ENCODE measurements around the gene LPIN1. TPM values are rescaled to one million over a fixed set of nuclear protein-coding genes. Genes with fewer than 3 reads are reported as not detected.
A peak's percentile ranks its signal among the peaks of the same experiment; 100 is the strongest.

Gene LPIN1
- polyA plus RNA-seq, 1 experiment: 20.8 TPM

DNA sequence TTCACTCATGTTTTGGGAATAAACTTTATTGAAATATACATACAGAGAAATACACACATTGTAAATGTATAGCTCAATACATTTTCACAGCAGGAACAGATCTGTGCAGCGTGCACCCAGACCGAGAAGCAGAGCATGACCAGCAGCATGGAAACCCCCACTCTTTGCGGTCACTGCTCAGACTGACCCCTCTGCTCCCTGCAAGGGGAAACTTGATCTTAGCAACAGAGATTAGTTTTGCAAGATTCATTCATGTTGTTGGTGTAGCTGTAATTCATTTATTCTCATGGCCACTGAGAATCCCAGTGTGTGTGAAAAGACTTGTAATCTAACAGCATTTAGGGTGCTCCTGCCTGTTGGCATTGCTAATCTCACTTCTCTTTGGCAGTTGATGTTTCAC lies 35.2 kb downstream of the LPIN1 start:
- DNase-seq (ENCODE audit: low read depth): no peak
- TF ChIP-seq, protein P1, sequence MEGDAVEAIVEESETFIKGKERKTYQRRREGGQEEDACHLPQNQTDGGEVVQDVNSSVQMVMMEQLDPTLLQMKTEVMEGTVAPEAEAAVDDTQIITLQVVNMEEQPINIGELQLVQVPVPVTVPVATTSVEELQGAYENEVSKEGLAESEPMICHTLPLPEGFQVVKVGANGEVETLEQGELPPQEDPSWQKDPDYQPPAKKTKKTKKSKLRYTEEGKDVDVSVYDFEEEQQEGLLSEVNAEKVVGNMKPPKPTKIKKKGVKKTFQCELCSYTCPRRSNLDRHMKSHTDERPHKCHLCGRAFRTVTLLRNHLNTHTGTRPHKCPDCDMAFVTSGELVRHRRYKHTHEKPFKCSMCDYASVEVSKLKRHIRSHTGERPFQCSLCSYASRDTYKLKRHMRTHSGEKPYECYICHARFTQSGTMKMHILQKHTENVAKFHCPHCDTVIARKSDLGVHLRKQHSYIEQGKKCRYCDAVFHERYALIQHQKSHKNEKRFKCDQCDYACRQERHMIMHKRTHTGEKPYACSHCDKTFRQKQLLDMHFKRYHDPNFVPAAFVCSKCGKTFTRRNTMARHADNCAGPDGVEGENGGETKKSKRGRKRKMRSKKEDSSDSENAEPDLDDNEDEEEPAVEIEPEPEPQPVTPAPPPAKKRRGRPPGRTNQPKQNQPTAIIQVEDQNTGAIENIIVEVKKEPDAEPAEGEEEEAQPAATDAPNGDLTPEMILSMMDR (IDR thresholded peaks at IDR 0.05; ENCODE audit: insufficient read depth, low read depth, low read length): no peak
- Histone ChIP-seq H3K27me3 (ENCODE audit: control insufficient read depth, insufficient read depth, low read length) (no peaks in the 10 kb centered on the region), H3K36me3 (ENCODE audit: control insufficient read depth, insufficient read depth, low read length) (peaks cover 8% of the 10 kb centered on the region), H3K4me3 (ENCODE audit: low read depth, low read length) (no peak overlapping the region)
- POLR2A ChIA-PET: no interaction called here
- CTCF ChIA-PET: interaction anchor here (0.6 to 15.6 kb wide), 5 partner anchors 31 to 1225 kb away, joined by 3 to 423 read pairs (median 3); no protein-coding TSS in a partner anchor

DNA sequence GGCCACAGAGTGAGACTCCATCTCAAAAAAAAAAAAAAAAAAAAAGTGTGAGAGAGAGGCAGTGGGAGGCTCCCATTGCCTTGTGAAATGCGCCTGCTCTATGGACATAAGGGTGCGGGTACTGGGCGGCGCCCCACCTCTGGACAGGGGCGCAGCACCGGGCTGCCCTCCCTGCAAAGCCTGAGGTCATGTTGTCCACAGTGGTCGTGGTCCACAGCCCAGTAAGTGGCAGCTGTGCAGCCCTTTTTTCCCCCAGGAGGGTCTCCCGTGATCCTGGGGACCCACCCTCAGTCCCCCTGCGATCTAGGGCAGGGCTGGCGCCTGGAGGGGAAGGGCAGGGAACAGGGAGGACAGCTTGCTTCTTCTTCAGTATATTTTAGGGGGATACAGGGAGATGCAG lies 37.8 kb downstream of the LPIN1 start:
- TF ChIP-seq, protein P1 (IDR thresholded peaks at IDR 0.05; ENCODE audit: insufficient read depth, low read depth, low read length): no peak
- DNase-seq (ENCODE audit: low read depth): no peak
- ChIA-PET POLR2A (no interaction called here), CTCF (interaction anchor here (0.6 to 15.6 kb wide), 24 partner anchors 8 to 1269 kb away, joined by 3 to 423 read pairs (median 4); no protein-coding TSS in a partner anchor)
- Histone ChIP-seq H3K27me3 (ENCODE audit: control insufficient read depth, insufficient read depth, low read length) (no peaks in the 10 kb centered on the region), H3K4me3 (ENCODE audit: low read depth, low read length) (no peak overlapping the region), H3K36me3 (ENCODE audit: control insufficient read depth, insufficient read depth, low read length) (peaks cover 18% of the 10 kb centered on the region)

DNA sequence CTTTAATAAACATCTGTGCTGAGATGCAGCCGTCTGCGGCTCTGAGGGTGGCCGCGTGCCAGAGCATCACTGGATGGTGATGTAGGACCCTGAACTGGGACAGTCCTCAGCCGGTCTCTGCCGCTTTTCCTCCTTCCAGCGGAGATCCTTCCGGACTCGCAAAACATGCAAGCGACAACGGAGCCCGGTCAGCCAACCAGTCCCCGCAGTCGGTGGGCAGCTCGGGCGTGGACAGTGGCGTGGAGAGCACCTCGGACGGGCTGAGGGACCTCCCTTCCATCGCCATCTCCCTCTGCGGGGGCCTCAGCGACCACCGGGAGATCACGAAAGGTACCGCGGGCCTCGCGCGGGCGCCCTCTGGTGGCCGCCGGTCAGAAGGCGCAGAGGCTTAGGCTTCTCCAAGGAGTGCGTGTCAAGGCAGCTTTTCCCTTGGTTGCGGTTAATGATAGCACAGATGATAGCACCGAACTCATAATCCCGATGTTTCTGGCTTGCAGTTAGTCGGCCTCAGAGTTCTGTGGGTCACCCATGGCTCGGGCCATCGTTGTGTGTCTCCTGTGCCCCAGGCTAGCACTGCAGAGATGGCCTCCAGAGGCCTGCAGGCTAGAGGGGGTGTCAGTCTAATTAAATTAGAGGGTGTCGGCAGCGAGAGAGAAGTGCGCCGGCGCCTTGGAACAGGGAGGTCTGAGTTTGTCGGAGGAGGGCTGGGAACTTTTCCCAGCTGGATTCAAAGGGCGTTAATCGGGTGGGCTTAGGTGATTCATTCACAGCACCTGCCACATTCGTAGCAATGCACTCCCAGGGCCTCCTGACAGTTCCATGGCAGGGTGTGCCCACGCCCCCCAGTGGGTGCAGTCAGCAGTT lies 38.5 kb downstream of the LPIN1 start:
- POLR2A ChIA-PET: no interaction called here
- CTCF ChIA-PET: interaction anchor here (0.6 to 15.6 kb wide), 31 partner anchors 8 to 1268 kb away, joined by 3 to 423 read pairs (median 4); no protein-coding TSS in a partner anchor
- Histone ChIP-seq H3K4me3 (ENCODE audit: low read depth, low read length) (peak overlapping the region; percentile 31), H3K27me3 (ENCODE audit: control insufficient read depth, insufficient read depth, low read length) (no peaks in the 10 kb centered on the region), H3K36me3 (ENCODE audit: control insufficient read depth, insufficient read depth, low read length) (peaks cover 19% of the 10 kb centered on the region)
- no peak for DNase-seq (ENCODE audit: low read depth)
- TF ChIP-seq, protein P1 (IDR thresholded peaks at IDR 0.05; ENCODE audit: insufficient read depth, low read depth, low read length): peak; percentile 99

DNA sequence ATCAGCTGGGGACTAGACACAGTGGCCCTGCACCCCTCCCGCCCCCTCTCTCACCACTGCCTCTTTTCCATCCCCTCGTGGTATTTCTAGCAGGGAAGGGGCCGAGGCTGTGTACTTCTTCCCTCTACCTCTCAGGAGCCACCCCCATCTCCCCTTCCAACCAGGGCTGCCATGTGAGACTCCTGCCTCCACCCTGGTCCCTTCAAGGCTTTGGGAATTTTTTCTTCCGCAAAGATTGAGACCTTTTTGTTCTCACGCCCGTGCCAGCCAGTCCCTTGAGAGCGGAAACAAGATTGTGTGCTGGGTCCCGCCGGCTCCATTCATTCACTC lies 39.1 kb downstream of the LPIN1 start:
- CTCF ChIA-PET: interaction anchor here (0.7 to 15.6 kb wide), 23 partner anchors 8 to 1222 kb away, joined by 3 to 423 read pairs (median 4); no protein-coding TSS in a partner anchor
- no peaks in the 10 kb centered on the region for H3K27me3 ChIP-seq (ENCODE audit: control insufficient read depth, insufficient read depth, low read length)
- H3K36me3 ChIP-seq (ENCODE audit: control insufficient read depth, insufficient read depth, low read length): peaks cover 17% of the 10 kb centered on the region
- TF ChIP-seq, protein P1 (IDR thresholded peaks at IDR 0.05; ENCODE audit: insufficient read depth, low read depth, low read length): no peak
- no peak overlapping the region for H3K4me3 ChIP-seq (ENCODE audit: low read depth, low read length)
- POLR2A ChIA-PET: no interaction called here
- DNase-seq (ENCODE audit: low read depth): no peak

DNA sequence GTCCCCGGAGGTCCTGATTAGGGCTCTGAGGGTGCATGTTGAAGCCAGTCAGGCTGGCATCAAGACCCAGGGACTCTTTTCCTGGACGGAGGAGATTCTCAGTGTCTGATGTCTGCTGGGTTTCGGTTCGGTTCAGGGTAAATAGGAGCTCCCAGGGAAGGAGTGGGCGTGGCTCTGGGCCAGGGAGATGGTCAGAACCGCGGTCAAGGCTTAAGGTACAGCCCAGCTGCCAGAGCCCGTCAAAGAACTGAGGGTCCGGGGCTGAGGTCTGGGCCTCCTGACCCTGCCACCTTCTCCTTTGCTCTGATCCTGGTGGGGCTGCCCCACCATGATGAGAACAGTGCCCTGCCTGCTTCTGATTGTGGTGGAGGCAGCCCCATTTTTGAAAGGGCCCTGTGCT lies 39.8 kb downstream of the LPIN1 start:
- DNase-seq (ENCODE audit: low read depth): no peak
- ChIA-PET POLR2A (no interaction called here), CTCF (interaction anchor here (1.0 to 15.6 kb wide), 7 partner anchors 10 to 109 kb away, joined by 3 to 423 read pairs (median 3); no protein-coding TSS in a partner anchor)
- Histone ChIP-seq H3K36me3 (ENCODE audit: control insufficient read depth, insufficient read depth, low read length) (peaks cover 17% of the 10 kb centered on the region), H3K4me3 (ENCODE audit: low read depth, low read length) (no peak overlapping the region), H3K27me3 (ENCODE audit: control insufficient read depth, insufficient read depth, low read length) (no peaks in the 10 kb centered on the region)
- TF ChIP-seq, protein P1 (IDR thresholded peaks at IDR 0.05; ENCODE audit: insufficient read depth, low read depth, low read length): no peak

Data from BJ (cell line).